Activated gamma-delta T cell treated with anti-CD3 and anti-CD28 coated beads, Interleukin-2, amount 50 U/mL, for 16 hours (primary cell): ENCODE measurements around the gene LCE1C.

Experiments used
- DNase-seq: peaks from one replicate; pipeline ENCODE4 v3.0.0-alpha.2; 2020; ENCODE audit warnings: low read depth

The LCE1C gene

DNA sequence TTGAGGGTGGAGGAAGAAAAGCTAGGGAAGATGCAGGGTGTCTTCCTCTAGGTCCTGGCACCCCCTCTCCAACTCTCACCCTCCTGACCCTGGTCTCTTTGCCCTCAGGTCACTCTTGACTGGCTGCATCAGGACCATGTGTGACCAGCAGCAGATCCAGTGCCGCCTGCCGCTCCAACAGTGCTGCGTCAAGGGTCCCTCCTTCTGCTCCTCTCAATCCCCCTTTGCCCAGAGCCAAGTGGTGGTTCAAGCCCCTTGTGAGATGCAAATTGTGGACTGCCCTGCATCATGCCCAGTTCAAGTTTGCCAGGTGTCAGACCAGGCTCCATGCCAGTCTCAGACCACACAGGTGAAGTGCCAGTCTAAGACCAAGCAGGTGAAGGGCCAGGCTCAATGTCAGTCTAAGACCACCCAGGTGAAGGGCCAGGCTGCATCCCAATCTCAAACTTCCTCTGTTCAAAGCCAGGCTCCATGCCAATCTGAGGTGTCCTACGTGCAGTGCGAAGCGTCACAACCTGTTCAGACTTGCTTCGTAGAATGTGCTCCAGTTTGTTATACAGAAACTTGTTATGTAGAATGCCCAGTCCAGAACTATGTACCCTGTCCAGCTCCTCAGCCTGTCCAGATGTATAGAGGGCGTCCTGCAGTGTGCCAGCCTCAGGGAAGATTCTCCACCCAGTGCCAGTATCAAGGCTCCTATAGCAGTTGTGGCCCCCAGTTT, 46.8 kb downstream of the LCE1C start:
- DNase-seq = no peak

DNA sequence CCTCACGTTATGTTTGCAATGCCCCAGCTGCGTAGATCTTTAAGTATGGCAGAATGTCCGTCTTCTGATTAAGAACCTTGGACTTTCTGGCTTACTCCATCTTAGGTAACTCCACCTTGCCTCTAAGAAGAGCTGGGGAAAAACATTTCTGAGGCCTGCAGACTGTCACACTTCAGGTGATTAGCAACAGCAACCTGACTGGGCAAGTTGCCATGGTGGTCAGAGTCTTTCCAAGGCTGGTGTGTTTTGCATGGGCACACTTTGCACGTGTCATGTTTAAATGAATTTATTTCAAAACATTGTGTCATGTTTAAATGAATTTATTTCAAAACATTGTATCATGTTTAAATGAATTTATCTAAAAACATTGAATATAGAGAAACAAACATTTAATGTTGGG, 47.8 kb downstream of the LCE1C start:
- DNase-seq = no peak

DNA sequence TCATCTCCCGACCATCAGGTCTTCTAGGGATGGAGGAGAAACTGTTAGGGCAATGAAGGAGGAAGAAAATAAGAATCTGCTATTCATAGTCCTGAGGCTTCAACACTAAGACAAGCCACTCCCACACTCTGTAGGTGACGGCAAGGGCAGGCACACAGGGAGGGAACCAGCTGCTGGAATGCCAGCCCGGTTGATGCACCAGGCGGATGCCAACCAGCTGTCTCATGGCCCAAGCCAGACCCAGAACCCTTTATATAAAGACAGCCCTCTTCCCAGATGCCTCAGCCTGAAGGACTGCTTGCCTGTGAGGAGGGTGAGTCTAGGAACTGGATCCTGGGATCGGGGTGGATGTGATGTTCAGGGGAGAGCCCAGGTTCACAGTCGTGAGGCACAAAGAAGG, 48.7 kb downstream of the LCE1C start, which contains the start of gene KPRP:
KPRP (plus strand) TSS at position 279 of the 400 bp plus-strand sequence. CDS start 1,564 bp downstream, outside the sequence.
- DNase-seq = no peak

DNA sequence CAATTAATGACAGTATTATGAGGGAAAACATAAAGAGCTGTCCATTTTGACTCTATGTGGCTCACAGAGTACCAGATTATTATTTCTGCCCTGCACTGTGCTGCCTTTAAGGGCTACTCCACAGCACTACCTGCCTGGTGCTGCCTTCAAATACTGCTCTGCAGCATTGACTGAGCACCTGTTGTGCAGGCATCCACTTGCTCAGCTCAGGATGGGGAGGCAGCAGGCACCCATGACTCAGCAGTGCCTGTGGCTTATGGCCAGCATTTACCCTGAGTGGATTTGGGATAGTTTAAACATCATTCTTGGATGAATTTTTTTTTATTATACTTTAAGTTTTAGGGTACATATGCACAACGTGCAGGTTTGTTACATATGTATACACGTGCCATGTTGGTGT, 49.6 kb downstream of the LCE1C start:
- DNase-seq = no peak
